Breast epithelium (tissue), 3 donors: ENCODE data around the gene CD44.

Experiments
- CTCF ChIP-seq, 3 donors: fragments of 450-650 bp; IDR thresholded peaks; one replicate each; pipeline ENCODE4 v1.5.1; 2016 to 2017; ENCODE audit warnings: antibody characterized with exemption in 3 of 3, mild to moderate bottlenecking in 3 of 3, moderate library complexity in 3 of 3
- POLR2A ChIP-seq: fragments of 450-650 bp; IDR thresholded peaks from one replicate; pipeline ENCODE4 v1.6.1; 2016; ENCODE audit warnings: antibody characterized with exemption, mild to moderate bottlenecking, moderate library complexity

GRCh38 chr11:35126000-35126878, 12.7 kb upstream of the CD44 start:
- TF ChIP-seq POLR2A (no peak), CTCF (IDR thresholded peaks at IDR 0.05) (no peak)
